Peyer's patch (tissue), 4 donors: ENCODE measurements around the gene RAB11FIP4. TPM values are rescaled to one million over a fixed set of nuclear protein-coding genes. Genes with fewer than 3 reads are reported as not detected.

Experiments
- DNase-seq, 3 donors: peaks; one replicate each; pipeline ENCODE4 v3.0.0-alpha.2; 2017 to 2019
- H3K27ac ChIP-seq, 4 donors: fragments of 200-600 bp; sonication (generic); one replicate each; pipeline ENCODE4 v1.5.1; 2016 to 2019
- H3K27me3 ChIP-seq, 2 donors: fragments of 200-600 bp; sonication (generic); one replicate each; pipeline ENCODE4 v1.5.1; 2019
- H3K36me3 ChIP-seq, 3 donors: fragments of 200-600 bp; sonication (generic); one replicate each; pipeline ENCODE4 v1.5.1; 2016 to 2019
- H3K4me1 ChIP-seq, 4 donors: fragments of 200-600 bp; sonication (generic); one replicate each; pipeline ENCODE4 v1.5.1; 2016 to 2019
- H3K4me3 ChIP-seq, 4 donors: fragments of 200-600 bp; sonication (generic); 1 replicate in 3 of 4; 2 replicates in 1 of 4; pipeline ENCODE4 v1.5.1; 2016 to 2019; ENCODE audit warnings: mild to moderate bottlenecking in 1 of 4
- H3K9me3 ChIP-seq, 4 donors: fragments of 200-600 bp; sonication (generic); one replicate each; pipeline ENCODE4 v1.5.1; 2016 to 2019; ENCODE audit warnings: mild to moderate bottlenecking in 1 of 4
- POLR2A ChIP-seq, 2 donors: fragments of 450-650 bp; IDR thresholded peaks; one replicate each; pipeline ENCODE4 v1.5.1; 2017; ENCODE audit warnings: antibody characterized with exemption in 2 of 2, mild to moderate bottlenecking in 2 of 2, moderate library complexity in 2 of 2
- total RNA-seq, 4 donors: library from RNA; depleted of rRNA; stranded (reverse); fragments of >200 nt; gene quantifications; one replicate each; pipeline ENCODE4 v1.1.0, GENCODE V29; 2016
- TF ChIP-seq, protein P1 (sequence below), 6 experiments: fragments of 450-650 bp in 4 of 6; fragments of 200-600 bp in 2 of 6; sonication (generic) in 1 of 6; IDR thresholded peaks; one replicate each; pipeline ENCODE4 v1.5.1; 2017 to 2019; ENCODE audit warnings: antibody characterized with exemption in 6 of 6, mild to moderate bottlenecking in 3 of 6, moderate library complexity in 1 of 6

Gene RAB11FIP4
- total RNA-seq, 4 donors from 2014 or later = 52.8 to 69.3 (median 64.9) TPM

DNA sequence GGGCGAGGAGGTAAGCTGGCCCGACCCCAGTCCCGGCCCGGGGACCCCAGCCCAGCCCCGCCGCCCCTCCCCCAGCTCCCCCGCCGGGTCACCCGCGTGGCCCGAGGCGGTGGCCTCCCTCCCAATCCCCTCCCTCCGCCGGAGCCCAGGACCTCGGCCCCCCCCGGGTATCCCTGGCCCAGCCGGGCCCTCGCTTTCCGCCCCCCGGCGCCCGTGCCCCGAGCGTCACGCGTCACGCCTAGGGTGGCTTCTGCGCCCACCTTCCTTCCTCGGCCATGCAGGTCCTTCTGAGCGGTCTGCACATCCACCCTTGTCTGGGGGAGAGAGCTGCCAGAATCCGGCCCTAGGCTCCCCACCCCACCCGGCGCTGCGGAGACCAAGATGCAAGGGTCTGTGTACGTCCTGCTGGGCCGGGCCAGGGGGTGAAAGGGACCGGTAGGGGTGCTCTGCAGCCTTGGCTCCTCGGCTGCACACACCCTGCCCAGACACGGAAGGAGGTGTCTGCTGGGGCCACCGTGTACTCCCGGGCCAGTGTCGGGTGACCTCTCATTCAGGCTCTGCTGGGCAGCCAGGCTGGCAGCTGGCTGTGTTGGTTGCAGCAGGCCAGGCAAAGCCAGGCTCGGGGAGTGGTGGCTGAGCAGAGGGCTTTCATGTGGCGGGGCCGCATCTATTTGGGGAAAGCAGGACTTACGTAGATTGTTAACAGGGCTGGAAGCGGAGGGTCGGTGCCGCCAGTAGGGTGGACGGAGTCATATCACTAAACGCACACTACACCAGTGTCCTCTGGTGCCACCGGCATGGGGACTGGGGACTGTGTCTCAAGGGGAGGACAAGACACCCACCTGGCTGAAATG is 754 bp downstream of the RAB11FIP4 start:
- Histone ChIP-seq H3K4me1 (peaks cover 0 to 15% (median 6%) of the 10 kb centered on the region in 4 donors), H3K27ac (no peak overlapping the region), H3K36me3 (no peaks in the 10 kb centered on the region), H3K27me3 (peaks cover 0 to 15% of the 10 kb centered on the region in 2 donors), H3K9me3 (no peaks in the 10 kb centered on the region), H3K4me3 (peak overlapping the region; percentile 20 to 48 (median 46))
- TF ChIP-seq, protein P1, sequence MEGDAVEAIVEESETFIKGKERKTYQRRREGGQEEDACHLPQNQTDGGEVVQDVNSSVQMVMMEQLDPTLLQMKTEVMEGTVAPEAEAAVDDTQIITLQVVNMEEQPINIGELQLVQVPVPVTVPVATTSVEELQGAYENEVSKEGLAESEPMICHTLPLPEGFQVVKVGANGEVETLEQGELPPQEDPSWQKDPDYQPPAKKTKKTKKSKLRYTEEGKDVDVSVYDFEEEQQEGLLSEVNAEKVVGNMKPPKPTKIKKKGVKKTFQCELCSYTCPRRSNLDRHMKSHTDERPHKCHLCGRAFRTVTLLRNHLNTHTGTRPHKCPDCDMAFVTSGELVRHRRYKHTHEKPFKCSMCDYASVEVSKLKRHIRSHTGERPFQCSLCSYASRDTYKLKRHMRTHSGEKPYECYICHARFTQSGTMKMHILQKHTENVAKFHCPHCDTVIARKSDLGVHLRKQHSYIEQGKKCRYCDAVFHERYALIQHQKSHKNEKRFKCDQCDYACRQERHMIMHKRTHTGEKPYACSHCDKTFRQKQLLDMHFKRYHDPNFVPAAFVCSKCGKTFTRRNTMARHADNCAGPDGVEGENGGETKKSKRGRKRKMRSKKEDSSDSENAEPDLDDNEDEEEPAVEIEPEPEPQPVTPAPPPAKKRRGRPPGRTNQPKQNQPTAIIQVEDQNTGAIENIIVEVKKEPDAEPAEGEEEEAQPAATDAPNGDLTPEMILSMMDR (IDR thresholded peaks at IDR 0.05) = no peak
- no peak for TF ChIP-seq POLR2A (IDR thresholded peaks at IDR 0.05)
- peak in 2 of 3 donors; percentile 12 to 40 for DNase-seq

DNA sequence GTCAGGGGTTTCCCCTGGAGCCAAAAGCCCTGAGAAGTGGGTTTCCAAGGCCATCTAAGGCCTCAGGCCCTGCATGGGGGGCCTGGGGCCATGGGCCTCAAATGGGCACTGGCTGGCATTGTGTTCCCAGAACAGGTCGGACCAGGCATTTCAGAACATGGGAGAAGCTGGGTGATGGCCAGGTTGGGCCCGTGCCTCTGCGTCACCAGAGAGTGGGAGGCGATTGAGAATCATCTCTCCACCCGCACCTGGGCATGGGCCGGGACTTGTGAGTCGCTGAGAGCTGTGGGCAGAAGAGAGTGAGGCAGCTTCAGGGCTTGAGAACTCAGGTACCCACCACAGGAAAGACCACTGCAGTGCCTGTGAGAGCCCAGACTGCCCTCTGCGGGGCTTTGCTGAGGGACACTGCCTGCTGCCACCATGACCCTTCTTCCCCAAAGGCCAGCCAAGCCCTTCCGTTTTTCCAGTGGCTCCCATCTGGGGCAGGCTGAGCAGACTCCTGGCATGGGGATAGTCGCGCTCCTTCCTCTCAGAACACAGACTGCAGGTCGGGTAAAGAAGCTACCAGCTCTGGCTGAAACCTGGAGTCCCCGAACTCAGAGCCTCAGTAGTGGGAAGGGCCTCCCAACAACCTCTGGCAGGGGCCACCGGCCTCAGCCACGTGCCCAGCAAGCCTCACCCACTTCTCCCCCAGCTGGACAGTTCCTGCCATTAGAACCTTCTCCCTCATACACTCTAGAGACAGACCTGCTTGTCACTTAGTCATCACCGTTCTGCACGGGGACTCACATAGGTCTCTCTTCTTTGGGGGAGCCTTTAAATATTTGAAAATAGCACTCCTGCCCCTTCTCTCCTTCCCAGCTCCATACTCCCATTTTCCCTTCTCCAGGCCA is 1.6 kb downstream of the RAB11FIP4 start:
- peaks cover 0 to 15% (median 6%) of the 10 kb centered on the region in 4 donors for H3K4me1 ChIP-seq
- H3K9me3 ChIP-seq = no peaks in the 10 kb centered on the region
- peaks cover 0 to 15% of the 10 kb centered on the region in 2 donors for H3K27me3 ChIP-seq
- DNase-seq = peak in 2 of 3 donors; percentile 6 to 41
- H3K27ac ChIP-seq = no peak overlapping the region
- TF ChIP-seq, protein P1 (IDR thresholded peaks at IDR 0.05) = no peak
- TF ChIP-seq POLR2A (IDR thresholded peaks at IDR 0.05) = no peak
- H3K36me3 ChIP-seq = no peaks in the 10 kb centered on the region
- no peak overlapping the region for H3K4me3 ChIP-seq

DNA sequence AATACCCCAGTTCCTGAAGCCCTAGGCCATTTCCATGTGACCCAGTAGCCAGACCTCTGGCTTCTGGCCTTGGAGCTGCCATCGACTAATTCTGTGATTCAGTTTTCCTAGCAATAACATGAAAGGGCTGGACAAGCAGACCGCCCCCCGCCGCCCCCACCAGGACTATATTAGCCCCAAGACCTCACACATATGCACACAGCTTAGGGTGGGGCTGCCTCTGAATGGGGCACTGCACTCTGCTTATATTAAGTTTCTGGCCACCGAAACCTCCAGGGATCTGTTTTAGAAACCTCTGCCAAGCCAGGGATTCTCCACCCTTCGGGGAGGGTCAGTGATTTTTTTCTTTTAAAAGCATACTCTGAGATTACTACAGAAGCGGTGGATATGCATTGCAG is 2.3 kb downstream of the RAB11FIP4 start:
- TF ChIP-seq, protein P1 (IDR thresholded peaks at IDR 0.05) = no peak
- H3K4me3 ChIP-seq = no peak overlapping the region
- DNase-seq = peak in 1 of 3 donors; percentile 10
- H3K27ac ChIP-seq = no peak overlapping the region
- H3K27me3 ChIP-seq = peaks cover 0 to 15% of the 10 kb centered on the region in 2 donors
- H3K9me3 ChIP-seq = no peaks in the 10 kb centered on the region
- peaks cover 0 to 15% (median 6%) of the 10 kb centered on the region in 4 donors for H3K4me1 ChIP-seq
- H3K36me3 ChIP-seq = no peaks in the 10 kb centered on the region

DNA sequence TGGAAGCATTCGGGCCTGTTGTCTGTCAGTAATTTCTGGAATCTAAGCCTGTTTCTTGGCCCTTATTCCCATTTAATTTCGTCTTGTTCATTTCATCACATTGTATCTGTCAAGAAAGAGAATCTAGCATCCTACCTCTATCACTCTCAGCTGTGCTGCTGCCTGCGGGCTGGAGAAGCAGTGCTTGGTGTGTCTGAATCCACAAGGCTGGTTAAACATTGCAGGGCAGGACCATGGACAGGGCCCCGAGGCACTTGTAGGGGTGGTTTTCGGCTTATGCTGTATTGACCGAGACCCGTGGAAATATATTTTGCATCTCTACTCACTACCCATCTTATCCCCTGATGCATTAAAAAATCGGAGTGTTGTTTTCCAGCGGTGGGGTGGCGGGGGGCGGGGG is 3.1 kb downstream of the RAB11FIP4 start:
- Histone ChIP-seq H3K4me3 (no peak overlapping the region), H3K27ac (no peak overlapping the region), H3K9me3 (no peaks in the 10 kb centered on the region), H3K36me3 (no peaks in the 10 kb centered on the region), H3K27me3 (peaks cover 0 to 15% of the 10 kb centered on the region in 2 donors), H3K4me1 (peaks cover 0 to 15% (median 6%) of the 10 kb centered on the region in 4 donors)
- TF ChIP-seq, protein P1 (IDR thresholded peaks at IDR 0.05) = no peak
- no peak for TF ChIP-seq POLR2A (IDR thresholded peaks at IDR 0.05)
- DNase-seq = peak in 1 of 3 donors; percentile 52

DNA sequence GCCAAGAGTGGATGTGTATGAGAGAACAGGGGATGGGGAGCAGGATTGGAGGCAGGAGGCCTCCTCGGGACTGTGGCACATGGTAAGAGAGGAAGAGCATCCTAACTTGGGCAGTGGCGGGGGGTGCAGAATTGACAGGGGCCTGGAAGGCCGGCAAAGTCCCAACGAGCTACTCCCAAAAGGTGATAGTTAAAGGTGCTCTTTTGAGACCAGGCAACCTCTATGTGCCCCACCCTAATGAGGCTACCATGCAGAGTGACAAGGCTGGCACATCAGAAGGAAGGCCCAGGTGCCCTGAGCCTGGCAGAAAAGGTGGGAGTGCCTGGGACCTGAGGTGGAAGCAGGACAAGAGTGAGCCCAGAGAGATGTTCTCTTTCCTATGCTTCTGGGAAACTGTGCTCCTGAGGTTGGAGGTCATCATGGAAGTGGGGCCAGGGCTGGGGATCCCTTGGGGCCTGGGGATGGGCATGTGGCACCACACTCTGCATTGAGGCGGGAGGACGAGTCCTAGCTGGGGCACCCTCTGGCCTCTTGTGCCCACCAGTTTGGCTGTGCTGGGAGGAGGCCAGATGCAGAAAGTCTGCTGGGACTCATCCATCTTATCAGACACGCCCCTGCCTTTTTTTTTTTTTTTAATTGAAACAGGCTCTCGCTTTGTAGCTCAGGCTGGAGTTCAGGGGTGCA is 5.9 kb downstream of the RAB11FIP4 start:
- H3K4me3 ChIP-seq = no peak overlapping the region
- H3K4me1 ChIP-seq = peaks cover 0 to under 1% (median under 1%) of the 10 kb centered on the region in 4 donors
- H3K27ac ChIP-seq = no peak overlapping the region
- no peaks in the 10 kb centered on the region for H3K9me3 ChIP-seq
- TF ChIP-seq, protein P1 (IDR thresholded peaks at IDR 0.05) = no peak
- no peak for TF ChIP-seq POLR2A (IDR thresholded peaks at IDR 0.05)
- DNase-seq = peak in 1 of 3 donors; percentile 25
- no peaks in the 10 kb centered on the region for H3K36me3 ChIP-seq
- peaks cover 0 to 8% of the 10 kb centered on the region in 2 donors for H3K27me3 ChIP-seq
